Body of pancreas (tissue), 4 donors: ENCODE measurements around the gene DLGAP1. TPM values are rescaled to one million over a fixed set of nuclear protein-coding genes. Genes with fewer than 3 reads are reported as not detected.

Experiments used
- ATAC-seq: fragments of 150-250 bp; one replicate; pipeline ENCODE4 v1.9.1; 2016
- DNase-seq, 4 donors: peaks; one replicate each; pipeline ENCODE4 v3.0.0-alpha.2; 2019
- H3K27ac ChIP-seq, 4 donors: fragments of 200-600 bp; sonication (generic); 1 replicate in 3 of 4; 2 replicates in 1 of 4; pipeline versions ENCODE4 v1.5.1 to v1.6.1; 2016 to 2019; ENCODE audit warnings: mild to moderate bottlenecking in 1 of 4, mixed read lengths in 1 of 4, moderate library complexity in 1 of 4
- H3K27me3 ChIP-seq, 2 donors: fragments of 200-600 bp; sonication (generic); one replicate each; pipeline ENCODE4 v1.6.0; 2016; ENCODE audit warnings: mild to moderate bottlenecking in 1 of 2
- H3K36me3 ChIP-seq, 2 donors: fragments of 200-600 bp; sonication (generic); replicated peaks in 1 of 2; 2 replicates each; pipeline ENCODE4 v1.5.1; 2016; ENCODE audit warnings: low read depth in 2 of 2; ENCODE audit not compliant: insufficient read depth in 1 of 2
- H3K4me1 ChIP-seq: fragments of 200-600 bp; sonication (generic); one replicate; pipeline ENCODE4 v1.6.0; 2016
- H3K4me3 ChIP-seq, 2 donors: fragments of 200-600 bp; sonication (generic); 1 replicate in 1 of 2; 2 replicates in 1 of 2; pipeline ENCODE4 v1.5.1; 2016 to 2019
- H3K9me3 ChIP-seq, 3 donors: fragments of 200-600 bp; sonication (generic); 1 replicate in 2 of 3; 2 replicates in 1 of 3; pipeline ENCODE4 v1.5.1; 2016
- CTCF ChIP-seq, 7 experiments: fragments of 450-650 bp in 4 of 7; fragments of 200-600 bp in 3 of 7; sonication (generic) in 3 of 7; IDR thresholded peaks; one replicate each; pipeline ENCODE4 v1.5.1; 2016 to 2019; ENCODE audit warnings: antibody characterized with exemption in 7 of 7
- POLR2A ChIP-seq, 3 donors: fragments of 450-650 bp; IDR thresholded peaks; one replicate each; pipeline ENCODE4 v1.6.1; 2016; ENCODE audit warnings: antibody characterized with exemption in 3 of 3, mild to moderate bottlenecking in 2 of 3
- WGBS, 2 donors: methylation state at CpG; one replicate each; pipeline ENCODE4 v1.1.5; 2017; 5-methylcytosine and 5-hydroxymethylcytosine counted together
- intact Hi-C: fragments of 100-400 bp; cut with DNase I; formaldehyde crosslinking; loops from one replicate; pipeline ENCODE4 v1.15.1; 2023
- total RNA-seq, 2 donors: library from RNA; depleted of rRNA; stranded (reverse); fragments of >200 nt; gene quantifications; one replicate each; pipeline ENCODE4 v1.1.0, GENCODE V29; 2016

DLGAP1 gene
- total RNA-seq, 2 donors from 2014 or later: 0.52 to 7.9 TPM

- DNase-seq (no peak), ATAC-seq (no peak)
- no peaks in the 10 kb centered on the region for H3K4me1 ChIP-seq
- H3K27ac ChIP-seq: no peak overlapping the region
- no peaks in the 10 kb centered on the region for H3K27me3 ChIP-seq
- H3K9me3 ChIP-seq: no peaks in the 10 kb centered on the region
- H3K36me3 ChIP-seq: no peaks in the 10 kb centered on the region
- H3K4me3 ChIP-seq: no peak overlapping the region
- 46 to 59% methylated on average over 1 of the region's 1 CpG for WGBS, 2 donors
- intact Hi-C loops: no loop called here
- TF ChIP-seq POLR2A (IDR thresholded peaks at IDR 0.05) (no peak), CTCF (IDR thresholded peaks at IDR 0.05) (no peak)
Measured at GRCh38 chr18:4374564-4374963, 80.5 kb downstream of the DLGAP1 start.

DNA sequence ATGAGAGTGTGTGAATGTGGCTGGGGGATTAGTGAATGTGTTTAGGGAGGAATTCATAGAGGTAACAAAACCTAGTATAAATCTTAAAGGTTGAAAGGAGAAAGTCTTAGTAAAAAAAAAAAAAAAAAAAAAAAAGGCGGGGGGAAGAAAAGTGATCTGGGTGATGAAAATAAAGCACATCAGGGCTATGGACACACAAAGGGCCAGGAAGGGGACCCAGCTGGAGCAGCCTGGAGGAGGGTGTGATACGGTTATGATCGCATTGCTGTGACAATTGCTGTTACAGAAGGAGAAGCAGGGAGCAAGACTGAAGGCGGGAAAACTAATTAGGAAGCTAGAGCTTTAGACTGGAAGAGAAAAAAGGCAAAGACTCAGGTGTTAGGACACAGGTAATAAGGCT lies 85.4 kb downstream of the DLGAP1 start:
- whole genome bisulfite sequencing, 2 donors: 62 to 73% methylated on average over 4 of the region's 4 CpGs
- H3K27ac ChIP-seq: no peak overlapping the region

DNA sequence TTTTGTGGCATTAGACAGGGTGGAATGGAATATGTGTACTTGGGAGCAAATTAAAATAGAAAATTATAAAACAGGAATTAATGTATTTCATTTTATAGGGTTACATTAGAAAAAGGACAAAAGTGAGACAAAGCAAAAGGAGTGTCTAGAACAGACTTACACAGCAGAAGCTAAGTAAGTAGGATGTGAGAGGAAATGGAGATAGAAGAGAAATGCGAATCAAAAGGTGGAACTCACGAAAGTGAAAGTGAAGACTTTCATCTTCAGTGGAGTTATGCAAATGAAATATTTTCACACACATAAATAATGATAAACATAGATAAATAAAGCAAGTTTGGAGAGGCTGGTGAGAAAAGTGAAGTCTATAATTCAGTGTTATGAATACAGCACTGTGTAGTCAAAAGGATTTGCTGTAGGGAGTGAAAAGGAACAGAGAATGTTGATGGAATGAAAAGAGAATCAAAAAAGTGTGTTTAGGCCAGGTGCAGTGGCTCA lies 94.8 kb downstream of the DLGAP1 start:
- Histone ChIP-seq H3K27ac (no peak overlapping the region), H3K36me3 (no peaks in the 10 kb centered on the region), H3K27me3 (no peaks in the 10 kb centered on the region), H3K4me1 (peaks cover 4% of the 10 kb centered on the region), H3K4me3 (no peak overlapping the region), H3K9me3 (peaks cover 0 to 6% (median 0%) of the 10 kb centered on the region in 3 donors)
- intact Hi-C loops: no loop called here
- DNase-seq (no peak), ATAC-seq (no peak)
- TF ChIP-seq POLR2A (IDR thresholded peaks at IDR 0.05) (no peak), CTCF (IDR thresholded peaks at IDR 0.05) (no peak)
- 67 to 70% methylated on average over 2 of the region's 2 CpGs for WGBS, 2 donors

More for the DNA sequence above, 85.4 kb downstream of the DLGAP1 start:
- Histone ChIP-seq H3K4me1 (no peaks in the 10 kb centered on the region), H3K27me3 (no peaks in the 10 kb centered on the region), H3K4me3 (no peak overlapping the region), H3K9me3 (no peaks in the 10 kb centered on the region), H3K36me3 (no peaks in the 10 kb centered on the region)
- DNase-seq (no peak), ATAC-seq (no peak)
- intact Hi-C loops: no loop called here
- TF ChIP-seq CTCF (IDR thresholded peaks at IDR 0.05) (no peak), POLR2A (IDR thresholded peaks at IDR 0.05) (no peak)

DNA sequence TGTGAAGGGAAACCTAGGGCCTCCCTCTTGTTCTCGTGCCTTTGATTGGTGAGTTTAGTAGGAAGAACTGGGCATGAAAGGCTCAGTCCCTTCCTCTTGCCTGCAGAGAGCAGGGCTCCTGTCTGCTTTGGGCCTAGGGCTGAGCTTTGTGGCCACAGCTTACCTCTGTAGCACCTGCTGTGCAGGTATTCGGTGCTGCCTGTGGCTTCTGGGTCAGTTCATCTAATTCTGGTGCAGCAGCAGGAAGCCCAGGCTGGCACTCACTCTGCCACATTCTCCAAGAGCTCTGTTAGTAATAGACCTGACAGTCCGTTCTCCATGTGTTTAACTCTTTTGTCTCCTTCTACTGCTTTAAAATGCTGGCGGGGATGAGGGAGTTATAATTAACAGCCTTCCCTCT lies 96.5 kb downstream of the DLGAP1 start:
- peaks cover 4% of the 10 kb centered on the region for H3K4me1 ChIP-seq
- intact Hi-C loops: no loop called here
- no peak for TF ChIP-seq POLR2A (IDR thresholded peaks at IDR 0.05)
- TF ChIP-seq CTCF (IDR thresholded peaks at IDR 0.05): no peak
- H3K27me3 ChIP-seq: no peaks in the 10 kb centered on the region
- DNase-seq (no peak), ATAC-seq (no peak)
- H3K27ac ChIP-seq: no peak overlapping the region
- peaks cover 0 to 6% (median 0%) of the 10 kb centered on the region in 3 donors for H3K9me3 ChIP-seq
- H3K36me3 ChIP-seq: no peaks in the 10 kb centered on the region
- H3K4me3 ChIP-seq: no peak overlapping the region
- 50 to 61% methylated on average over 4 of the region's 4 CpGs for WGBS, 2 donors

GRCh38 chr18:4357579-4357978 lies 97.5 kb downstream of the DLGAP1 start:
- H3K4me1 ChIP-seq: peaks cover 4% of the 10 kb centered on the region
- no peak overlapping the region for H3K4me3 ChIP-seq
- H3K9me3 ChIP-seq: no peaks in the 10 kb centered on the region
- ATAC-seq (no peak), DNase-seq (no peak)
- H3K27ac ChIP-seq: no peak overlapping the region
- H3K36me3 ChIP-seq: no peaks in the 10 kb centered on the region
- TF ChIP-seq POLR2A (IDR thresholded peaks at IDR 0.05): no peak
- no peak for TF ChIP-seq CTCF (IDR thresholded peaks at IDR 0.05)
- H3K27me3 ChIP-seq: no peaks in the 10 kb centered on the region
- whole genome bisulfite sequencing, 2 donors: 26 to 31% methylated on average over 4 of the region's 4 CpGs
- intact Hi-C loops: no loop called here
